CD14-positive monocyte (primary cell): ENCODE measurements around the gene SHE. TPM values are rescaled to one million over a fixed set of nuclear protein-coding genes. Genes with fewer than 3 reads are reported as not detected.

Source experiments
- DNase-seq, 3 donors: peaks; one replicate each; pipeline ENCODE4 v3.0.0-alpha.2; 2011 to 2022
- H2AFZ ChIP-seq: 2 replicates; pipeline ENCODE4 v1.6.0; 2012; ENCODE audit warnings: mild to moderate bottlenecking, low read depth, low read length, inconsistent platforms; ENCODE audit not compliant: insufficient read depth, poor library complexity, severe bottlenecking
- H3K27ac ChIP-seq, 2 donors: 1 replicate in 1 of 2; 2 replicates in 1 of 2; pipeline ENCODE4 v1.5.1; 2012 to 2013; ENCODE audit warnings: low read length in 2 of 2, control low read depth in 1 of 2, inconsistent platforms in 1 of 2, low read depth in 1 of 2, mild to moderate bottlenecking in 1 of 2
- H3K27me3 ChIP-seq, 2 donors: one replicate each; pipeline versions ENCODE4 v1.6.0 to v1.6.1; 2011 to 2013; ENCODE audit warnings: low read length in 2 of 2; ENCODE audit not compliant: control insufficient read depth in 2 of 2, insufficient read depth in 2 of 2
- H3K36me3 ChIP-seq, 2 donors: replicated peaks in 1 of 2; 1 replicate in 1 of 2; 2 replicates in 1 of 2; pipeline versions ENCODE4 v1.5.1 to v1.6.1; 2012 to 2013; ENCODE audit warnings: low read length in 2 of 2, control low read depth in 1 of 2, inconsistent platforms in 1 of 2, mild to moderate bottlenecking in 1 of 2; ENCODE audit not compliant: insufficient read depth in 2 of 2, control insufficient read depth in 1 of 2
- H3K4me1 ChIP-seq, 2 donors: 1 replicate in 1 of 2; 2 replicates in 1 of 2; pipeline versions ENCODE4 v1.5.1 to v1.6.1; 2012 to 2013; ENCODE audit warnings: low read length in 2 of 2, control low read depth in 1 of 2, inconsistent platforms in 1 of 2, mild to moderate bottlenecking in 1 of 2, moderate library complexity in 1 of 2; ENCODE audit not compliant: insufficient read depth in 2 of 2, control insufficient read depth in 1 of 2
- H3K4me2 ChIP-seq: replicated peaks from 2 replicates; pipeline ENCODE3; 2012; ENCODE audit warnings: low read length, moderate library complexity, mild to moderate bottlenecking; ENCODE audit not compliant: poor library complexity, severe bottlenecking; ENCODE audit errors: extremely low read depth
- H3K4me3 ChIP-seq, 3 experiments: fragments of 200-600 bp in 1 of 3; sonication (generic) in 1 of 3; replicated peaks in 1 of 3; 1 replicate in 2 of 3; 2 replicates in 1 of 3; pipeline ENCODE4 v1.5.1; 2011 to 2013; ENCODE audit warnings: low read length in 3 of 3, mild to moderate bottlenecking in 3 of 3, control low read depth in 2 of 3, low read depth in 2 of 3, inconsistent platforms in 1 of 3, moderate library complexity in 1 of 3
- H3K79me2 ChIP-seq: 2 replicates; pipeline ENCODE4 v1.6.0; 2012; ENCODE audit warnings: mild to moderate bottlenecking, control low read depth, inconsistent platforms, low read length, moderate library complexity; ENCODE audit not compliant: insufficient read depth
- H3K9ac ChIP-seq: 2 replicates; pipeline ENCODE4 v1.6.0; 2017; ENCODE audit warnings: low read length, mild to moderate bottlenecking; ENCODE audit not compliant: insufficient read depth, poor library complexity, severe bottlenecking
- H3K9me3 ChIP-seq, 2 donors: replicated peaks in 1 of 2; 1 replicate in 1 of 2; 2 replicates in 1 of 2; pipeline versions ENCODE4 v1.5.1 to v1.6.1; 2012 to 2013; ENCODE audit warnings: low read length in 2 of 2, control low read depth in 1 of 2; ENCODE audit not compliant: control insufficient read depth in 1 of 2, insufficient read depth in 1 of 2
- H4K20me1 ChIP-seq: 2 replicates; pipeline ENCODE4 v1.6.0; 2012; ENCODE audit warnings: mild to moderate bottlenecking, low read length, control low read depth, moderate library complexity; ENCODE audit not compliant: insufficient read depth
- H3K27ac Mint-ChIP-seq, 7 donors: one replicate each; pipeline ENCODE4 v1.8.0; 2020; ENCODE audit warnings: mild to moderate bottlenecking in 7 of 7, mixed read lengths in 7 of 7, moderate library complexity in 6 of 7, inconsistent platforms in 2 of 7
- H3K27me3 Mint-ChIP-seq, 3 donors: one replicate each; pipeline ENCODE4 v1.8.0; 2021 to 2022; ENCODE audit warnings: low read depth in 3 of 3, mild to moderate bottlenecking in 3 of 3, mixed read lengths in 3 of 3, moderate library complexity in 3 of 3, inconsistent platforms in 1 of 3
- H3K36me3 Mint-ChIP-seq, 2 donors: one replicate each; pipeline ENCODE4 v1.8.0; 2020; ENCODE audit warnings: mixed read lengths in 2 of 2, inconsistent platforms in 1 of 2, mild to moderate bottlenecking in 1 of 2
- H3K4me1 Mint-ChIP-seq: one replicate; pipeline ENCODE4 v1.8.0; 2020; ENCODE audit warnings: mild to moderate bottlenecking, mixed read lengths
- H3K4me3 Mint-ChIP-seq, 2 donors: one replicate each; pipeline ENCODE4 v1.8.0; 2020; ENCODE audit warnings: mild to moderate bottlenecking in 2 of 2, mixed read lengths in 2 of 2, moderate library complexity in 1 of 2
- H3K9me3 Mint-ChIP-seq, 7 donors: one replicate each; pipeline ENCODE4 v1.8.0; 2020 to 2022; ENCODE audit warnings: mixed read lengths in 7 of 7, mild to moderate bottlenecking in 6 of 7, moderate library complexity in 6 of 7, inconsistent platforms in 2 of 7
- CTCF ChIP-seq: fragments of 200-600 bp; IDR thresholded peaks from one replicate; pipeline ENCODE4 v1.8.0; 2022; ENCODE audit warnings: antibody characterized with exemption, mild to moderate bottlenecking
- WGBS: methylation state at CpG from one replicate; pipeline ENCODE4 v1.1.5; 2013; ENCODE audit warnings: missing lambda C conversion rate; ENCODE audit not compliant: insufficient coverage; 5-methylcytosine and 5-hydroxymethylcytosine counted together
- intact Hi-C, 2 donors: fragments of 100-400 bp; cut with micrococcal nuclease; formaldehyde crosslinking; loops; one replicate each; pipeline versions ENCODE4 v1.15.0 to v1.15.1; 2023
- polyA plus RNA-seq, 3 donors: library from polyadenylated mRNA; depleted of rRNA in 1 of 3; unstranded in 2 of 3; stranded (reverse) in 1 of 3; fragments of 300-500 nt in 2 of 3; fragments of >200 nt in 1 of 3; fragmentation: Illumina TruSeq in 2 of 3; gene quantifications; 1 replicate in 2 of 3; 2 replicates in 1 of 3; pipeline ENCODE4 v1.2.3, GENCODE V29; 2012 to 2021

Gene SHE
- polyA plus RNA-seq, 3 donors, result not detected

DNA sequence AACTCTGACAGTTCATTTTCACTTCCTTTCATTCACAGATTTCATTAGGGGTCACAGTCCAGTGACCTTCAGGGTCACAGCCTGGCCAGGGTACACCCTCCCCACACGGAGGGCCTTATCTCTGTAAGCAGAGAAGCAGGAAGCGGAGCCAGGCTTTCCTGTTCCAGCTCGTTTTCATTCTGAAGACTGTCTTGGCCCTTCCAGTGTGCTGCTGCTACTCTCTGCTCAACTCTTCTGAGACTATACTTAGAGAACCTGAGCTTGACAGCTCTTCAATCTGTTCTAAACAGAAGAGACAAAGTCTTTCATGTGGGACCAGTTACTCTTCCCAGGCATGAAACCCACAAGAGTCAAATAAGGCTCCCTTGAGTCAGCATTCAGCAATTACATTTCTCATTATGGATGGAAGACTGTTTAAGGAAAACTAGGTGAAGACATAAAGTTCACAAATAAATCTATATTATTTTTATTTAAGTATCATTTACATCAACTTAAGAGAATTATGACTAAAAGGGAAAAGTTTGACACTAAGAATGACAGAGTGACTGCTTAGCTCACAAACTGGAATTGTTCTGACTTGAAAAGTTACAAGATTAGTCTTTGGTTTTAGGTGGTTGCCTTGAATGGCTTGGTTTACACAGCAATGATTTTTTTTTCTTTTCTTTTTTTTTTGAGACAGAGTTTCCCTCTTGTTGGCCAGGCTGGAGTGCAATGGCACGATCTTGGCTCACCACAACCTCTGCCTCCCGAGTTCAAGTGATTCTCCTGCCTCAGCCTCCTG is 5.0 kb downstream of the SHE start:
- peaks cover 0 to 10% of the 10 kb centered on the region in 2 donors for H3K9me3 ChIP-seq
- H3K27me3 Mint-ChIP-seq, result peaks cover 22 to 38% (median 25%) of the 10 kb centered on the region in 3 donors
- intact Hi-C loops, result no loop called here
- peak overlapping the region; percentile 62 for H2AFZ ChIP-seq
- DNase-seq, result no peak
- TF ChIP-seq CTCF, result no peak
- peak overlapping the region in 3 of 7 donors; percentile 52 to 72 (median 54) for H3K27ac Mint-ChIP-seq
- peaks cover 0 to 9% (median 0%) of the 10 kb centered on the region in 7 donors for H3K9me3 Mint-ChIP-seq
- H3K4me3 ChIP-seq, result no peak overlapping the region
- peaks cover 29 to 32% of the 10 kb centered on the region in 2 donors for H3K27me3 ChIP-seq
- H3K4me2 ChIP-seq, result no peak overlapping the region
- H3K79me2 ChIP-seq, result no peaks in the 10 kb centered on the region
- peaks cover 42% of the 10 kb centered on the region for H3K4me1 Mint-ChIP-seq
- no peaks in the 10 kb centered on the region for H3K36me3 ChIP-seq
- H3K36me3 Mint-ChIP-seq, result peaks cover 7 to 12% of the 10 kb centered on the region in 2 donors
- H3K9ac ChIP-seq, result no peak overlapping the region
- H4K20me1 ChIP-seq, result no peaks in the 10 kb centered on the region
- H3K27ac ChIP-seq, result no peak overlapping the region
- no peak overlapping the region for H3K4me3 Mint-ChIP-seq
- WGBS, result 7% methylated on average over 3 of the region's 5 CpGs
- peaks cover 44 to 49% of the 10 kb centered on the region in 2 donors for H3K4me1 ChIP-seq

DNA sequence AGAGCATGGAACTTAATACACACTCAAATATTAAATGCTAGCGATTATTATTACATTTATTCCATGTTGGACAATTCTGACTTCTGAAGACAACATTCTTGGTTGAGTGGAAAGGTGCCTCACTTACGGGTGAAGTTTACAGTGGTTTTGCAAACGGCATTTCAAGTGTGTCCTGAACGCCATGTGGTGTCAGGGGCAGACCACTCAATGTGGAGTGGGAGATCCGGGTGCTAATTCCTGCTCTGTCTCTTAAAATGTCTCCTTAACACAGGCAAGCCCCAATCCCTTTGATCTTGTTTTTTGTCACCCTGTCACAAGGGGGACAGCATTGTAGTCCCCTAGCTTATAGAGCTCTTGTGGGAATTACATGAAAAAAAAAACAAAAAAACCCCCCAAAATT is 5.8 kb downstream of the SHE start:
- Mint-ChIP-seq H3K27me3 (peaks cover 19 to 30% (median 26%) of the 10 kb centered on the region in 3 donors), H3K9me3 (peaks cover 0 to 9% (median 0%) of the 10 kb centered on the region in 7 donors), H3K27ac (no peak overlapping the region), H3K36me3 (peaks cover 7 to 11% of the 10 kb centered on the region in 2 donors), H3K4me1 (peaks cover 49% of the 10 kb centered on the region), H3K4me3 (no peak overlapping the region)
- H3K27ac ChIP-seq, result no peak overlapping the region
- no peak overlapping the region for H3K9ac ChIP-seq
- no peak overlapping the region for H3K4me3 ChIP-seq
- peaks cover 23 to 27% of the 10 kb centered on the region in 2 donors for H3K27me3 ChIP-seq
- H3K36me3 ChIP-seq, result no peaks in the 10 kb centered on the region
- peaks cover 0 to 10% of the 10 kb centered on the region in 2 donors for H3K9me3 ChIP-seq
- TF ChIP-seq CTCF, result no peak
- H3K4me2 ChIP-seq, result no peak overlapping the region
- no peaks in the 10 kb centered on the region for H4K20me1 ChIP-seq
- peaks cover 48 to 49% of the 10 kb centered on the region in 2 donors for H3K4me1 ChIP-seq
- DNase-seq, result no peak
- intact Hi-C loops, result no loop called here
- WGBS, result 72% methylated on average over 3 of the region's 5 CpGs
- no peaks in the 10 kb centered on the region for H3K79me2 ChIP-seq
- no peak overlapping the region for H2AFZ ChIP-seq
